Stimulated activated CD8-positive, alpha-beta memory T cell treated with anti-CD3 and anti-CD28 coated beads, Interleukin-4, amount 100 ng/mL, for 48 hours (primary cell): Measurements from ENCODE around the gene CLMN.

ENCODE experiments used
- DNase-seq: peaks from one replicate; pipeline ENCODE4 v3.0.0-alpha.2; 2020

The CLMN gene

GRCh38 chr14:95258156-95258555, 61.6 kb downstream of the CLMN start:
- no peak for DNase-seq

GRCh38 chr14:95257521-95257920, 62.2 kb downstream of the CLMN start:
- no peak for DNase-seq

GRCh38 chr14:95256776-95257060, 63.0 kb downstream of the CLMN start:
- DNase-seq, result no peak

GRCh38 chr14:95256002-95256775, 63.5 kb downstream of the CLMN start:
- no peak for DNase-seq

- DNase-seq, result no peak
Measured at GRCh38 chr14:95255487-95255886, 64.2 kb downstream of the CLMN start.

- DNase-seq, result no peak
Measured at GRCh38 chr14:95255013-95255412, 64.7 kb downstream of the CLMN start.

GRCh38 chr14:95254288-95254687, 65.4 kb downstream of the CLMN start:
- no peak for DNase-seq

- DNase-seq, result no peak
Measured at GRCh38 chr14:95253039-95253630, 66.6 kb downstream of the CLMN start.

- DNase-seq, result no peak
Measured at GRCh38 chr14:95252219-95252618, 67.5 kb downstream of the CLMN start.

GRCh38 chr14:95250936-95251335, 68.8 kb downstream of the CLMN start:
- no peak for DNase-seq

- DNase-seq, result no peak
Measured at GRCh38 chr14:95250140-95250769, 69.5 kb downstream of the CLMN start.

GRCh38 chr14:95248432-95248831, 71.3 kb downstream of the CLMN start:
- DNase-seq, result no peak

- no peak for DNase-seq
Measured at GRCh38 chr14:95246870-95247269, 72.8 kb downstream of the CLMN start.

GRCh38 chr14:95245334-95245733, 74.4 kb downstream of the CLMN start:
- DNase-seq, result no peak

- no peak for DNase-seq
Measured at GRCh38 chr14:95244587-95244986, 75.1 kb downstream of the CLMN start.

GRCh38 chr14:95242870-95243269, 76.8 kb downstream of the CLMN start:
- DNase-seq, result no peak

- DNase-seq, result no peak
Measured at GRCh38 chr14:95240859-95241813, 78.6 kb downstream of the CLMN start.

- DNase-seq, result no peak
Measured at GRCh38 chr14:95238487-95239298, 81.0 kb downstream of the CLMN start.

- no peak for DNase-seq
Measured at GRCh38 chr14:95237958-95238340, 81.8 kb downstream of the CLMN start.

GRCh38 chr14:95237121-95237957, 82.4 kb downstream of the CLMN start:
- no peak for DNase-seq

GRCh38 chr14:95236221-95236620, 83.5 kb downstream of the CLMN start:
- no peak for DNase-seq

GRCh38 chr14:95235767-95236166, 83.9 kb downstream of the CLMN start:
- DNase-seq, result no peak
